GM19099 (cell line): ENCODE measurements around the gene KIAA1671.

Source experiments
- POLR2A ChIP-seq: IDR thresholded peaks from 3 replicates; pipeline ENCODE4 v1.6.1; 2011; ENCODE audit warnings: low read depth; ENCODE audit not compliant: insufficient read length; ENCODE audit errors: extremely low read depth

Gene KIAA1671

GRCh38 chr22:25014896-25015755 is 62.6 kb downstream of the KIAA1671 start:
- no peak for TF ChIP-seq POLR2A

- no peak for TF ChIP-seq POLR2A
These were observed 63.8 kb downstream of the KIAA1671 start for GRCh38 chr22:25016311-25016710.

- TF ChIP-seq POLR2A = no peak
These were observed 65.5 kb downstream of the KIAA1671 start for GRCh38 chr22:25018009-25018408.

GRCh38 chr22:25019427-25020184 is 67.1 kb downstream of the KIAA1671 start:
- TF ChIP-seq POLR2A = no peak

GRCh38 chr22:25021409-25021808 is 68.9 kb downstream of the KIAA1671 start:
- no peak for TF ChIP-seq POLR2A

GRCh38 chr22:25021976-25022711 is 69.6 kb downstream of the KIAA1671 start:
- TF ChIP-seq POLR2A = no peak

- no peak for TF ChIP-seq POLR2A
These were observed 71.4 kb downstream of the KIAA1671 start for GRCh38 chr22:25023879-25024278.

GRCh38 chr22:25024895-25025294 is 72.4 kb downstream of the KIAA1671 start:
- TF ChIP-seq POLR2A = no peak

- no peak for TF ChIP-seq POLR2A
These were observed 73.2 kb downstream of the KIAA1671 start for GRCh38 chr22:25025491-25026400.

- TF ChIP-seq POLR2A = no peak
These were observed 74.8 kb downstream of the KIAA1671 start for GRCh38 chr22:25027043-25027906.

GRCh38 chr22:25027959-25028840 is 75.7 kb downstream of the KIAA1671 start:
- no peak for TF ChIP-seq POLR2A

- no peak for TF ChIP-seq POLR2A
These were observed 76.3 kb downstream of the KIAA1671 start for GRCh38 chr22:25028841-25029141.

GRCh38 chr22:25029181-25029580 is 76.7 kb downstream of the KIAA1671 start:
- no peak for TF ChIP-seq POLR2A
